HL-60 (cell line): ENCODE results near the gene SHMT1.

ENCODE experiments used
- DNase-seq, 2 experiments: peaks; one replicate each; pipeline ENCODE4 v3.0.0-alpha.2; 2010 to 2020; ENCODE audit warnings: low read depth in 1 of 2, low spot score in 1 of 2
- H3K27ac ChIP-seq: fragments of 250-450 bp; sonication (Bioruptor Pico); replicated peaks from 2 replicates; pipeline ENCODE4 v1.5.1; 2020; ENCODE audit warnings: mild to moderate bottlenecking, moderate library complexity
- H3K27me3 ChIP-seq: fragments of 250-450 bp; sonication (Bioruptor Pico); 2 replicates; pipeline ENCODE4 v1.5.1; 2021; ENCODE audit warnings: mild to moderate bottlenecking, moderate library complexity; ENCODE audit not compliant: insufficient read depth, poor library complexity, severe bottlenecking
- H3K4me3 ChIP-seq: replicated peaks from 2 replicates; pipeline ENCODE4 v1.5.1; 2011; ENCODE audit warnings: mild to moderate bottlenecking, control low read depth, low read length; ENCODE audit not compliant: insufficient read depth
- CTCF ChIP-seq: IDR thresholded peaks from one replicate; pipeline ENCODE4 v1.5.1; 2011; ENCODE audit warnings: low read length, control low read depth, inconsistent platforms; ENCODE audit not compliant: insufficient read depth
- GABPA ChIP-seq: IDR thresholded peaks from 2 replicates; pipeline ENCODE4 v1.6.1; 2012; ENCODE audit warnings: low read depth
- POLR2AphosphoS5 ChIP-seq: IDR thresholded peaks from 2 replicates; pipeline ENCODE4 v1.6.1; 2012; ENCODE audit warnings: low read depth
- REST ChIP-seq: IDR thresholded peaks from 2 replicates; pipeline ENCODE4 v1.6.1; 2012; ENCODE audit warnings: low read depth; ENCODE audit not compliant: insufficient replicate concordance
- SPI1 ChIP-seq: IDR thresholded peaks from 2 replicates; pipeline ENCODE4 v1.6.1; 2012; ENCODE audit warnings: low read depth, mild to moderate bottlenecking, borderline replicate concordance

Gene SHMT1

GRCh38 chr17:18318771-18319450 is 44.4 kb downstream of the SHMT1 start:
- no peaks in the 10 kb centered on the region for H3K27me3 ChIP-seq
- no peak overlapping the region for H3K27ac ChIP-seq
- no peak for DNase-seq
- H3K4me3 ChIP-seq, result no peak overlapping the region
- TF ChIP-seq REST (no peak), CTCF (no peak), SPI1 (no peak), POLR2AphosphoS5 (no peak), GABPA (no peak)

GRCh38 chr17:18318117-18318516 is 45.2 kb downstream of the SHMT1 start:
- TF ChIP-seq POLR2AphosphoS5 (no peak), CTCF (no peak), REST (no peak), GABPA (no peak)
- DNase-seq, result no peak
- H3K27me3 ChIP-seq, result no peaks in the 10 kb centered on the region
- H3K4me3 ChIP-seq, result no peak overlapping the region
- no peak overlapping the region for H3K27ac ChIP-seq

GRCh38 chr17:18315961-18316360 is 47.4 kb downstream of the SHMT1 start:
- H3K4me3 ChIP-seq, result peak overlapping the region; percentile 55
- TF ChIP-seq GABPA (no peak), SPI1 (no peak), REST (no peak), CTCF (no peak), POLR2AphosphoS5 (no peak)
- peak overlapping the region; percentile 96 for H3K27ac ChIP-seq
- DNase-seq, result no peak
- H3K27me3 ChIP-seq, result no peaks in the 10 kb centered on the region
